GM10847 (cell line): ENCODE data around the gene CACNA1H.

Experiments
- POLR2A ChIP-seq: IDR thresholded peaks from 2 replicates; pipeline ENCODE4 v1.6.1; 2011; ENCODE audit not compliant: insufficient read length; ENCODE audit errors: extremely low read depth

The CACNA1H gene

DNA sequence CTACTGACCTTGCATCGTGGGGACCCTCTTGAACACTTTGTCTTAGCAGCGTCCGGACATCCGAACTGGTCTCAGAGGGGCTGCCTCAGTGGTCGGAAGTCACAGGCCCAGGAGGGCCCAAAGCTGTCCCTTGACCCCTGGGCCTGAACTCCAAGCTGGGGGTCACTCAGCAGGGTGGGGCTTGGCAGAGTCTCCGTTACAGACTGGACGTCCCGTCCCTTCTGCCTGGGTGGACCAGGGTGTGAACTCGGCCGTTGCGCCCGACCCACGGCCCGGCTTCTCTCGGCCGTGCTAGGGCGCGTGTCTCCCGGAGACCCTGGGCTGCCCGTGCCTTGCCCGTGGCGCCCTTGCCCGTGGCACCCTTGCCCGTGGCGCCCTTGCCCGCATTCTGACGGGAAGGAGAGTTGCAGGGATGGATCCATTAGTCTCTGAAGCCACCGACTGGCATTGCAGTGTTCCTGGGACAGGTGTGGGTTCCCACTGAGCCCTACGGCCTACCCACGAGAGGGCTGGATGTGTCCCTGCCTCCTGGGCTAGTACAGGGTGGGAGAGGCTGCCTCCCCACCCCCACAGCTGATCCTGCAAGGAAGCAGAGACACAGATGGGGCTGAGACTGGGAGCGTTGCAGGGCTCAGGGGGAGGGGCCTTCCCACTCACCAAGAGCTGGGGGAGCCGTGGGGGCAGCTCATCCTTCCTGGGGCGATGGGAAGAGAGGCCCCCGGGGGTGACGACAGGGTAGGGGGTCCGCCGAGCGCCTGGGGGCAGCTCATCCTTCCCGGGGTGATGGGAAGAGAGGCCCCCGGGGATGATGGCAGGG is 4.9 kb downstream of the CACNA1H start:
- no peak for TF ChIP-seq POLR2A

DNA sequence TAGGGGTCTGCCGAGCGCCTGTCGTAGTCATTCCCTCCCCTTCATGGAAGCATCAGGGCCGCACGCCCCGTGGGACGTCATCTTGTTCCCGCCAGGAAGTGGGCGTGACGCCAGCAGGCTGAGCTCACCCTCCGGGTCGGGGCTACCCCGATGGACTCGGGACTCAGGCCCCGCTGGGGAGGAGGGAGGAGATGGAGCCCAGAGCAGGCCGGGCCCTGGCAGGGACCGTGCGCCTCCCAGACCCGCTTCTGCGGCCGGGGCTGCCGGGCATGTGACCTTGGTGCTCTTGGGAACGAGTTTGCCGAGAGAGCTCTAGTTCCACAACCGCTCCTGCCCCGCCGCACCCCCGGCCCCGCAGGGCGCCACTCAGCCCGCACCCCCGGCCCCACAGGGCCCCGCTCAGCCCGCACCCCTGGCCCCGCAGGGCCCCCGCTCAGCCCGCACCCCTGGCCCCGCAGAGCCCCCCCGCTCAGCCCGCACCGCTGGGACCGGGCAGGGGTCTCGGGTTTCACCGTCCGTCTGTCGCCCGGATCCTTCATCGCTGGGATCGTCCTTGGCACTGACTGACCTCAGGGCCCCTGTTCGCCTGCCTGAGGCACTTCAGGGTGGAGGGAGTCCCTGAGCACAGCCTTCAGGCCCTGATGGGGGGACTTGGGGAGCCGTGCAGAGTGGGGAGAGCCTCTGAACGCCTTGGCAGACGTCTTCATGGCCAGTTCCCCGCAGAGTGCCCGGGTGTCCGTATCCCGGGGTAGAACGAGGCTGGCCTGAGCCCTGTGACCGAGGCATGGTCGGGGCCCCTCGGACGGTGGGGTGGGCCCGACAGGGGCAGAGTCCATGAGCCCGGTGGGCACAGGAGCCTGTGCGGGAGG is 5.8 kb downstream of the CACNA1H start:
- no peak for TF ChIP-seq POLR2A

DNA sequence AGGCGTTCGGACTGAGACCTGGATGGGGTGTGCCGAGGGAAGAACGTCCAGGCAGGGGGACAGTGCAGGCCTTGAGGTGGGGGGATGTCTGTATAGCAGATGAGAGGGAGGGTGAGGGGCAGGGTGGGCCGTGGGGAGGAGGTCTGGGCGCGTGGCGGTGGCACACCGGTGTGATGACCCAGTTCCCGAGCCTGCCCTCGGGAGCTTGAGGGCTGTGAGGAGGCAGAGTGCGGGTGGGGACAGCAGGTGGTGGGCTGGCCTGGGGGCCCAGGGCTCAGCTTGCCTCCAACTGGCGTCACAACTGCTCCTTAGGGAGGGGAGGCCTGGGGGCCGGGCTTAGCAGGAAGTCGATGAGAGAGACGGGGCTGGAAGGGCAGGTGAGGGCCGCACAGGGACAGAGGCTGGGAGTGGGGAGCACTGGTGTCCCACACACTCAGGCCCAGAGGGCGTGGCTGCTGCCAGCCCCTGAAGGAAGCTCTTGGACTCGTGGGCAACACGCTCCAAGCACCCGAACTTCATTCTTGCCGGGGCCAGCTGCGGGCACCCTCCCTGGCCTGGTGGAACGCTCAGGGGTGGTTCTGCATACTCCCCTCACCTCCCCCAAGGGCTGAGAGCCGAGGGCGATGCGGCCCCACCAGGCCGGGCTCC is 6.5 kb downstream of the CACNA1H start:
- TF ChIP-seq POLR2A, result no peak

DNA sequence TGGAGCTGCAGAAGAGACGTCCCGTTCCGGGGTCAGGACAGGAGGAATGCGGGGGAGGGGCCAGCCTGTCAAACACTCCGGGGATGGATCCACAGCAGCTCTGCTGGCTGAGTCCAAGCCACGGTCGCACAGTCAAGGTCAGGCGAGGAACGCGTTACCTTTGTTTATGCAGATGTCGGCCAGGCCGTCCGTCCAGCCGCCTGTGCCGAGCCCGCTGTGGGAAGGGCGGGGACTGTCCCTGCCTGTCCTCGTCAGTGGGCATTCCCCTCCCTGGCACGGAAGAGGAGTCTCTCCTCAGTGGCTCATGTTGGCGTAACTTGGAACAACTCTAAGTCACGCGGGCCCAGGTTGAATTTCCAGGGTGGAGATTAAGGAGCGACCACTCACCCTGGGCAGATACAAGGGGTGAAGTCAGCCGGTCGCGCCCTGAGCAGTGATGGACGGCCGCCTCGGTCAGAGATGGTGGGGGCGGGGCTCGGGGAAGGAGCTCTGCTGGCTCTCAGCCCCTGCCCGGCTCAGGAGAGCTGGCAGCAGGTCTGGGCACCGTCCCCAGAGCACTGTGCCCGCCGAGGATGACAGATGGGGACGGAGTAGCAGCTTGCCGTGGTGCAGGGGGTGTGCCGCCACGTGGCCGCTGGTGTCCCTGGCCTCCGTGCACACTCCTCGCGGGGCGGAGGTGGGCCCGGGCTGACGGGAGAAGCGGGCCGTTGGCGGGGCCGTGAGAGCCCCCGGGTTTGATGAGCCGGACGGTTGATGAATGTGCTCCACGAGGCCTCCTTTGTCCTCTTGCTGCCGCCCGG is 7.3 kb downstream of the CACNA1H start:
- TF ChIP-seq POLR2A, result no peak

DNA sequence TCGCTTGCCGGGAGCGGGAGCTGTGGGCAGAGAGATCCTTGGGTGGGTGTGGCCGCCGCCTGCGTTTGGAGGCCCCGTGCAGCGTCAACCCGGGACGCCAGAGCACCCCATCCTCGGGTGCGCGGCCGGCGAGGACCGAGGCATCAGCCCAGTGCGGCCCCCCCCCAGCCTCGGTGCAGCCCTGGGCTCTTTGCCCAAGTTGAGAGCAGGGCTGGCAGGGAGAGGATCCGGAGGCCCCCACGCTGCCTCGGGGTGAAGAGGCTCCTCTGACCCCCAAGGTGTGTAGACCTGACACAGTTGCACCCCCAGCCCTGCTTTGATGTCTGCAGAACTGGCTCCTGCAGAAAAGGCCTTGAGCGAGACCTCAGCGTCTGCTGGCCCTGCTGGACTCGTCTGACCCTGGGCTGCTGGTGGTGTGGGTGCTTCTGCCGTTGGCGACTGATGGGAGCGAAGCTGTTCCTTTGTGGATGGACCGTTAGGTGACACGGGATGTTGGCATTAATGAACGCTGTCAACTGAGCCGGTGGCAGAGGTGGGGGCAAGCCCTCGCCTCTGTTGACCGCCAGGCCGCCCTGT is 8.0 kb downstream of the CACNA1H start:
- TF ChIP-seq POLR2A, result no peak

DNA sequence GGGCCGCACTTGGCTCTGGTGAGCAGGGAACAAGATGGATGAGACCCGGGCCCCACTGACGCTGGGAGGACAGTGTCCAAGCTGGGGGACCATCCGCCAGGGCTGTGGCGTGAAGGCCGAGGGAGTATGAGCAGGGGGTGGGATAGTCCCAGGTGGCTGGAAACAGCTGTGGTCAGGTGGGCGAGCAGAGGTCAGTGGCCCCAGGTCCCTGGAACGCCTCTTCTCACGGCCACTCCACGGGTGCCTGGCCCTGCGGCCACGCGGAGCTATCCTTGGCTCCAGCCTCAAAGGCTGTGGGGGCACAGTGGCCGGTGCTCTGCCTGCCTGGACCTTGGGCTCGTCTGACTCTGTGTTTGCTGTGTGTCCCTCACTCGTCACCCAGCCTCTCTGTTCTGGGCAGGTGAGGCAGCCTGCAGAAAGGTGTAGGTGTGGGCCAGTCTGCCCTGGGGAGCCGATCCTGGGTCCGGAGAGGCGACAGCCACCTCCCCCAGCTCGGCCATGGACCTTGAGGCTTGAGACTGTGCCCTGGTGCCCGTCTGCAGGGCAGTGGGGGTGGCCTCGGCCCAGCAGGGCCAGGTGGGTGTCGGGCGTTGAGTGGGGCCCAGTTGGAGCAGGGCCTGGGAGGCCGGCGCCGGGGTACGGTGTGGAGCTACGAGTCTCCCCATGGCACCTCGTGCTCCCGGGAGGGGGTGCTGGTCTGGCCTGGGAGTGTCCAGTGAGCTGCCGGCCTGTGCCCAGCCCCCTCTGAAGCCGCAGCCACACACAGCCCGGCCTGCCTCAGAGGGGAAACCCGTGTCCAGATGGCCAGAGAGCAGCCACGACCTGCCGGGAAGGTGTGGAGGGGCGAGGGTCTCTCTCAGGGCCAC is 10.0 kb downstream of the CACNA1H start:
- no peak for TF ChIP-seq POLR2A

DNA sequence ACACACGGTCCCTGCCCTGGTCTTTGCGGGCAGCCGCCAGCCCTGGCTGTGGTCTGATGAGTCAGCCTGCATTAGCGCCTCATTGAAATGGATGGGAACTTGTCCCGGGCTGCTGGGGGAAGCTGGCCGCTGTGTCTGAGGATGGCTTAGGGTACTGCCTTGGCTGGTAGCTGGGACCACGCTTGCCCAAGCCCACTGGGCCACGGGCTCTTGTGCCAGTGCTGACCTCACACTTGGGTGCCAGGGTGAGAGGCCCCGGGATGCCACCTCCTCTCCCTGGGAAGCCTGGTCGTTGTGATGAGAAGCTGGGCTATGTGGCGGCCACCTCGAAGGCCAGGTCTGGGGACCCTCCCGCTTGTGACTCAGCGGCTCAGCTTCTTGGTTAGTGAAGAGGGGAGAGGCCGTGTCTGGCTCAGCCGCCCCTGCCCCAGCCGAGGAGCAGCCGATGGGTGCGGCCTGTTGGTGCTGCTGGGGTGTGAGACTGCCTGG is 10.7 kb downstream of the CACNA1H start:
- TF ChIP-seq POLR2A, result no peak

DNA sequence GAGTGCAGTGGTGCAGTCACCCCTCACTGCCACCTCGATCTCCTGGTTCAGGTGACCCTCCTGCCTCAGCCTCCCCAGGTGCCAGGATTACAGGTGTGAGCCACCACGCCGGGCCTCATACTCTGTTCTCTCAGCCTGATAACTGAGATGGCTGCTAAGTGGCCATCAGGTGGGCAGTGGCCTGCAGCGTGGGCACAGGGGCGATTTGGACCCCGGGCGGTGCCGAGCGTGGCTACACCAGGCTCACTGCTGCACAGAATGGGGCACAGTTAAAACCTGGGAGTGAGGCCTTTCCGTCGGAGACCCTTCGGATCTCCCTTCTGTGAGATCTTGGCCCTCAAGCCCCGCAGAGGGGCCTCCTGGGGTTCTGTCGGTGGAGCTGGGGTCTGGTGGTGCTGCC is 11.5 kb downstream of the CACNA1H start:
- no peak for TF ChIP-seq POLR2A

DNA sequence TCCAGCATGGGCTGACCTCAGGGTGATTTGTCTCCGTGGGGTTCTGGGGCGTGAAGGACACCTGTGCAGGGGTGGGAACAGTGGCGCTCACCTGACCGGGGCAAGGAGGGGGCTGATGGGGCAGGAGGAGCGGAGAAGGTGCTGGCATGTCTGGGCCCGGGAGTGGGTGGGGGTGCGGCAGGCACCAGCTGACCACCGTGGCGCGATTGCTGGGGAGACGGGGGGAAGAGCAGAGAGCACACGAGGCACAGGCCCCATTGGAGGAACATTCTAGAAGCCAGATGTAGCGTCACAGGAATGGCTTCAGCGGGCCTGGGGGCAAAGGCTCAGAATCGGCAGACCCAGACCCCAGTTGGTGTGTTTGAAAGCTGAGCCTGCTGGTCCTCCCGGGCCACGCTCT is 12.1 kb downstream of the CACNA1H start:
- no peak for TF ChIP-seq POLR2A

DNA sequence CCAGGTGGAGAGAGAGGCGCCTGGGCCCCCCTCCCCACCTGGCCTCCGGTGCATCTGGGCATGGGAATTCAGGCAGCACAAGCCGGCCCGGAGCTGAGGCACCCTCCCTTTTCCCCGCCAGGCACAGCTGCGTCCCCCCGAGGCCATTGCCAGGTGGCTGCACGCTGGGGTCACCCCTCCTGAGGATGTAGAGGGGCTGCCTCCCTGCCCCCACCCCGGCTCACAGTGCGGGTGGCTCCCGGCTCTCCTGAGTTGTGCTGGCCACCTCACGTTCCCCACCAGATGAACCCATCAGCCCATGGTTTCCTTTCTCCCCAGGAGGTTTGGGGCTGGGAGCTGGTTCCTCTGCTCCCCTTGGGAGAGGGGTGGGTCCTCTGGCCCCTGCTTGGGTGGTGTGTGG is 12.6 kb downstream of the CACNA1H start:
- TF ChIP-seq POLR2A, result no peak

DNA sequence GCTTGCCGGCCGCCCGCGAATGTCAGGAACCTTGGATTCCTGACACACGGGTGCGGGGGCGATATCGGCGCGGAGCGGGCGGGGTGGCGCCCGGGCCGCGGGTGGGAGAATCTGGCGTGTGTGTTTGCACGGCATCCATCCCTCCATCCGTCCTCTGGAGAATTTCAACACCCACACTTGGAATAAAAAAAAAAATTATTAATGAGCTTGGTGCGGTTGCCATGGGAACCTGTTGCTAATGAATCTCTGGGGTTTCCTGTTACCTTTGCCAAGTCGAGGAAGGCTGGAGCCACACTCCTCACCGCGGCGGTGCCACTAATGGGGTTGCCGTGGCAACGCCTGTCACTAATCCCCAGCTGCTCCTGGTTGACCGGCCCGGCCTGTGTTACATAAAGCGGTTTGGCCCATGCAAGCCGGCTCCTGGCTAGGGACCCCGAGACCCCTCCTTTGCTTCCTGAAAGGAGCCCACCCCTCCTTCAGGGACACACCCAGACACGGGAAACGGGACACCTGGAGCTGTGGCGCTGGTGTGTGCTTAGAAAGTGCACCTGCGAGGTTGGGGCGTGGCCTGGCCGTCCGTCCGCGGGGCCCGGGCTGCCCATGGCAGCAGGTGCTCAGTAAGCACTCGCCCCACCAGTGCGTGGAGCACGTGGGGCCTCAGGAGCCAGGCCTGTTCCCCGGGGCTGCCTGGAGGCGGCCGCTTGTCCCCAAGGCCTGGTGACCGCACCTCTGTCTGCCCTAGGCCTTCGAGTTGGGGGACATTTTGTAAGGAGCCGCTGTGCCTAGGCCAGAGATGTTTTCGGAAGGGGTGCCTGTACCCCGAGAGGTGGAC is 14.6 kb downstream of the CACNA1H start:
- no peak for TF ChIP-seq POLR2A

DNA sequence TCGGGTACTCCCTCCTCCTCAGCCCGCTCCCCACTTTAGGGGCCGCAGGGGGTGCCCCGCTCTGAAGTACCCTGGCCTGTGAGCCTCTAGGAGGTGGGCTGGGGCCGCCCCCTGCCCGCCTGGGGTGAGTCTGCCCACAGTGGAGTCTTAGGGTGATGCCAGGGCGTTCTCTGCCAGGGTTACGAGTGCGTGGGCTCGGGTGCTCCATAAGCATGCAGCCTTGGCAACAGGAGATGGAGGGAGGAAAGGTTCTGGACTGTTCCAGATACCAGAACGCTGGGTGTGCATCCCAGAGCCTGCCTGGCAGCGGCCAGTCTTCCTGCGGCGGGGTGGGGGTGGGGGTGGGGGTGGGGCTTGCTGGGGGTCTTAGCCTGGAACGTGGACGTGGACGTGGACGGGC is 15.9 kb downstream of the CACNA1H start:
- TF ChIP-seq POLR2A, result no peak

DNA sequence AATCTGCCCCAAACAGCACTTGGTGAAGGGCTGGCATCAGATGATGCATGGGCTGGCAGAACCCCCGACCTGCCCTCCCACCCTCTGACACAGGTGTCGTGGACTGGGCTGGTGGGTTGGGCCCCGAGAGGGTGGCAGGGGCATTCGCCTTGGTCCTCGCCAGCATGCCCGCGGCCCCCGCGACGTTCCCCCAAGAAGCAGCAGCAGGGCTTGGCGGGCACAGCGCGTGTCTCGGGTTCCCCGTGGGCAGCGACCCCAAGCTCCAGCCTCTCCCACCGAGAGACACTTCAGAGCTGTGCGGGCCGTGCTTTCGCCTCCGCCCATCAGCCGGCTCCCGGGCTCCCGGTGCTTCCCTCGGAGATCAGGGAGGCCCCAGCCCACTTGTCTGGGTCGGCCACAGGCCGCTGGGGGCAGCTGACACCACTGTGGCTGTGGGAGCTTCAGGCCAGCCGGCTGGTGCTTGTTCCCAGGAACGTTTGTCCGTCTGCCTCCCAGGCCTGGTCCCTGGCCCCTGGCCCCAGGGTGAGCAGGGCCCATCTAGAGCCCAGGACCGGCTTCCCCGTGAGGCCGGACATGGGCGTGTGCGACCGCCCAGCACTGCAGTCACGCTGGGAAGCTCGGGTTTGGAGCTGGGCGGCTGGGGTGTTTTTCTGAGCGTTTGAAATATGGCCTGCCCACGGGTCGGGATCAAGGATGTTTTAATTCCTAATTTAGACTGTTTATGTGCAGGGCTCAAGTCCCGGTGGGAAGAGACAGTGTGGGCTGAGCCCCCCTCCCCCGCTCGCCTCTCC is 16.6 kb downstream of the CACNA1H start:
- no peak for TF ChIP-seq POLR2A
